Measurements from ENCODE around the gene CD209. TPM values are rescaled to one million over a fixed set of nuclear protein-coding genes. Genes with fewer than 3 reads are reported as not detected.

Gene CD209
- total RNA-seq, 1 experiment from 2014 or later, result not detected

DNA sequence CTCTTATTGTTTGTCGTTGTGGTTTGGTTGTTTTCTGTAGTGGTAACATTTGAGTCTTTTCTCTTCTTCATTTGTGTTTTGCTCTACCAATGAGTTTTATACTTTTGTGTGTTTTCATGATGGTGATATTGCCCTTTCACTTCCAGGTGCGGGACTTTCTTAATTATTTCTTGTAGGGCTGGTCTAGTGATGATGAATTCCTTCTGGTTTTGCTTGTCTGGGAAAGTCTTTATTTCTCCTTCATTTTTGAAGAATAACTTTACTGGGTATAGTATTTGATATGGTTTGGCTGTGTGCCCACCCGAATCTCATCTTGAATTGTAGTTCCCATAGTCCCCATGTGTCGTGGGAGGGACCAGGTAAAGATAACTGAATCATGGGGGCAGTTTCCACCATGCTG lies 8.9 kb upstream of the CD209 start:
- Histone ChIP-seq H3K27ac (ENCODE audit: low read length) (no peak overlapping the region), H3K27me3 (ENCODE audit: control insufficient read depth, insufficient read depth, low read length) (no peaks in the 10 kb centered on the region), H3K4me3 (ENCODE audit: low read depth in 2 of 2, low read length in 2 of 2) (no peak overlapping the region), H3K9me3 (ENCODE audit: control insufficient read depth, insufficient read depth, low read depth, low read length) (no peaks in the 10 kb centered on the region), H3K36me3 (ENCODE audit: control insufficient read depth, insufficient read depth, low read length) (no peaks in the 10 kb centered on the region), H3K4me1 (ENCODE audit: control insufficient read depth, insufficient read depth, low read length) (no peaks in the 10 kb centered on the region)
- ATAC-seq (no peak), DNase-seq (ENCODE audit: low read depth, low spot score) (no peak)
- BruUV-seq (replicated peaks), result no TSS peak
- ChIA-PET POLR2A (no interaction called here), CTCF (no interaction called here)
- no peak for TF ChIP-seq POLR2AphosphoS5 (IDR thresholded peaks at IDR 0.05; ENCODE audit: low read depth, low read length)
- TF ChIP-seq, protein P1, sequence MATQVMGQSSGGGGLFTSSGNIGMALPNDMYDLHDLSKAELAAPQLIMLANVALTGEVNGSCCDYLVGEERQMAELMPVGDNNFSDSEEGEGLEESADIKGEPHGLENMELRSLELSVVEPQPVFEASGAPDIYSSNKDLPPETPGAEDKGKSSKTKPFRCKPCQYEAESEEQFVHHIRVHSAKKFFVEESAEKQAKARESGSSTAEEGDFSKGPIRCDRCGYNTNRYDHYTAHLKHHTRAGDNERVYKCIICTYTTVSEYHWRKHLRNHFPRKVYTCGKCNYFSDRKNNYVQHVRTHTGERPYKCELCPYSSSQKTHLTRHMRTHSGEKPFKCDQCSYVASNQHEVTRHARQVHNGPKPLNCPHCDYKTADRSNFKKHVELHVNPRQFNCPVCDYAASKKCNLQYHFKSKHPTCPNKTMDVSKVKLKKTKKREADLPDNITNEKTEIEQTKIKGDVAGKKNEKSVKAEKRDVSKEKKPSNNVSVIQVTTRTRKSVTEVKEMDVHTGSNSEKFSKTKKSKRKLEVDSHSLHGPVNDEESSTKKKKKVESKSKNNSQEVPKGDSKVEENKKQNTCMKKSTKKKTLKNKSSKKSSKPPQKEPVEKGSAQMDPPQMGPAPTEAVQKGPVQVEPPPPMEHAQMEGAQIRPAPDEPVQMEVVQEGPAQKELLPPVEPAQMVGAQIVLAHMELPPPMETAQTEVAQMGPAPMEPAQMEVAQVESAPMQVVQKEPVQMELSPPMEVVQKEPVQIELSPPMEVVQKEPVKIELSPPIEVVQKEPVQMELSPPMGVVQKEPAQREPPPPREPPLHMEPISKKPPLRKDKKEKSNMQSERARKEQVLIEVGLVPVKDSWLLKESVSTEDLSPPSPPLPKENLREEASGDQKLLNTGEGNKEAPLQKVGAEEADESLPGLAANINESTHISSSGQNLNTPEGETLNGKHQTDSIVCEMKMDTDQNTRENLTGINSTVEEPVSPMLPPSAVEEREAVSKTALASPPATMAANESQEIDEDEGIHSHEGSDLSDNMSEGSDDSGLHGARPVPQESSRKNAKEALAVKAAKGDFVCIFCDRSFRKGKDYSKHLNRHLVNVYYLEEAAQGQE (IDR thresholded peaks at IDR 0.05; ENCODE audit: insufficient read depth in 1 of 2, low read depth in 2 of 2, low read length in 1 of 2), result no peak
- TF ChIP-seq, protein P2, sequence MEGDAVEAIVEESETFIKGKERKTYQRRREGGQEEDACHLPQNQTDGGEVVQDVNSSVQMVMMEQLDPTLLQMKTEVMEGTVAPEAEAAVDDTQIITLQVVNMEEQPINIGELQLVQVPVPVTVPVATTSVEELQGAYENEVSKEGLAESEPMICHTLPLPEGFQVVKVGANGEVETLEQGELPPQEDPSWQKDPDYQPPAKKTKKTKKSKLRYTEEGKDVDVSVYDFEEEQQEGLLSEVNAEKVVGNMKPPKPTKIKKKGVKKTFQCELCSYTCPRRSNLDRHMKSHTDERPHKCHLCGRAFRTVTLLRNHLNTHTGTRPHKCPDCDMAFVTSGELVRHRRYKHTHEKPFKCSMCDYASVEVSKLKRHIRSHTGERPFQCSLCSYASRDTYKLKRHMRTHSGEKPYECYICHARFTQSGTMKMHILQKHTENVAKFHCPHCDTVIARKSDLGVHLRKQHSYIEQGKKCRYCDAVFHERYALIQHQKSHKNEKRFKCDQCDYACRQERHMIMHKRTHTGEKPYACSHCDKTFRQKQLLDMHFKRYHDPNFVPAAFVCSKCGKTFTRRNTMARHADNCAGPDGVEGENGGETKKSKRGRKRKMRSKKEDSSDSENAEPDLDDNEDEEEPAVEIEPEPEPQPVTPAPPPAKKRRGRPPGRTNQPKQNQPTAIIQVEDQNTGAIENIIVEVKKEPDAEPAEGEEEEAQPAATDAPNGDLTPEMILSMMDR (IDR thresholded peaks at IDR 0.05), result no peak
- no peak for TF ChIP-seq TCF7L2 (IDR thresholded peaks at IDR 0.05; ENCODE audit: low read depth, low read length)
- TF ChIP-seq SIN3A (IDR thresholded peaks at IDR 0.05; ENCODE audit: borderline replicate concordance, insufficient read depth, low read depth, low read length), result no peak
- intact Hi-C loops (cut with micrococcal nuclease; ENCODE audit: unreplicated experiment), result no loop called here
- in situ Hi-C loops (cut with HindIII; ENCODE audit: low pct_unique_long_range_greater_than_20kb, low sequenced_read_pairs), result no loop called here

DNA sequence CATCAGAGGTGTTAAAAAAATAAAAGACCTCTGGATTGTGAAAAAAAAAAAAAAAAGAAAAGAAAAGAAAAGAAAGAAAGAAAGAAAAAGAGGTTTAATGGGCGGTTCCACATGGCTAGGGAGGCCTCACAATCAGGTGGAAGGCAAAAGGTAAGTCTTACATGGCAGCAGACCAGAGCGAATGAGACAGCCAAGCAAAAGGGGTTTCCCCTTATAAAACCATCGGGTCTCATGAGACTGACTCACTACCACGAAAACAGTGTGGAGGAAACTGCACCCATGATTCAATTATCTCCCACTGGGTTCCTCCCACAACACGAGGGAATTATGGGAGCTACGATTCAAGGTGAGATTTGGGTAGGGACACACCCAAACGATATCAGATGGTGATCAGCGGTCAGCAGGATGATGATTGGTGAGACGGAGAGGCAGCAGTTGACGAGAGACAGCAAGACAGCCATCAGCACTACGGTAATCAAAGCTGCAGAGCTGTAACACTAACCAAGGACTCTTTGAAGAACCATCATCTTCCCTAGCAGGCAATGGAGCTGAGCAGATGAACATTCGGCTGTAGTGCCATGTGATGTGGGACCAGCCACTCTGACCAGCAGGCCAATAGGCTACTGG lies 3.9 kb upstream of the CD209 start:
- ATAC-seq (no peak), DNase-seq (ENCODE audit: low read depth, low spot score) (no peak)
- TF ChIP-seq POLR2AphosphoS5 (IDR thresholded peaks at IDR 0.05; ENCODE audit: low read depth, low read length), result no peak
- Histone ChIP-seq H3K4me3 (ENCODE audit: low read depth in 2 of 2, low read length in 2 of 2) (no peak overlapping the region), H3K36me3 (ENCODE audit: control insufficient read depth, insufficient read depth, low read length) (no peaks in the 10 kb centered on the region), H3K27ac (ENCODE audit: low read length) (no peak overlapping the region), H3K27me3 (ENCODE audit: control insufficient read depth, insufficient read depth, low read length) (no peaks in the 10 kb centered on the region), H3K9me3 (ENCODE audit: control insufficient read depth, insufficient read depth, low read depth, low read length) (no peaks in the 10 kb centered on the region), H3K4me1 (ENCODE audit: control insufficient read depth, insufficient read depth, low read length) (no peaks in the 10 kb centered on the region)
- CTCF ChIA-PET, result no interaction called here
- POLR2A ChIA-PET, result no interaction called here
- in situ Hi-C loops (cut with HindIII; ENCODE audit: low pct_unique_long_range_greater_than_20kb, low sequenced_read_pairs), result no loop called here
- intact Hi-C loops (cut with micrococcal nuclease; ENCODE audit: unreplicated experiment), result no loop called here
- no TSS peak for BruUV-seq (replicated peaks)

DNA sequence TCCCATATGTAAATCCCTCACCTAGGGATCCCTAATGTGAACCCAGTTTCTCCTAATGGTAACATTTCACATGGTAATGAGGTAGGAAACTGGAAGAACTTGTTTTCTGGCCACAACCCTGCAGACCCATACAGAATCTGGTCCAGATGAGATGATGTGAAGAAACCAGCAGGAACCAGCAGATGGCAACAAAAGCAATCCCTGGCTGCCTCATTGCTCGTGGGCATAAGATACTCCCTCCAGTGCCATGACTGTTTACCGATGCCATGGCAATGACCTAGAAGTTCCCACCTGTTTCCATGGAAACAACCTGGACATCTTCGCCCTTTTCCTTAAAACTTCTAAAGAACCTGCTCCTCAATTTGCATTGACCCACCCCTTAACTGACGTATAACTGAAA lies 1.4 kb upstream of the CD209 start:
- TF ChIP-seq, protein P2 (IDR thresholded peaks at IDR 0.05), result peak; percentile 45
- TF ChIP-seq SIN3A (IDR thresholded peaks at IDR 0.05; ENCODE audit: borderline replicate concordance, insufficient read depth, low read depth, low read length), result no peak
- TF ChIP-seq POLR2AphosphoS5 (IDR thresholded peaks at IDR 0.05; ENCODE audit: low read depth, low read length), result no peak
- no TSS peak for BruUV-seq (replicated peaks)
- DNase-seq (ENCODE audit: low read depth, low spot score) (no peak), ATAC-seq (peak; percentile 73; the same call in 1 of the 2 replicates)
- CTCF ChIA-PET, result no interaction called here
- Histone ChIP-seq H3K36me3 (ENCODE audit: control insufficient read depth, insufficient read depth, low read length) (no peaks in the 10 kb centered on the region), H3K4me3 (ENCODE audit: low read depth in 2 of 2, low read length in 2 of 2) (no peak overlapping the region), H3K9me3 (ENCODE audit: control insufficient read depth, insufficient read depth, low read depth, low read length) (no peaks in the 10 kb centered on the region), H3K27me3 (ENCODE audit: control insufficient read depth, insufficient read depth, low read length) (no peaks in the 10 kb centered on the region), H3K27ac (ENCODE audit: low read length) (no peak overlapping the region), H3K4me1 (ENCODE audit: control insufficient read depth, insufficient read depth, low read length) (no peaks in the 10 kb centered on the region)
- POLR2A ChIA-PET, result no interaction called here
- in situ Hi-C loops (cut with HindIII; ENCODE audit: low pct_unique_long_range_greater_than_20kb, low sequenced_read_pairs), result no loop called here
- intact Hi-C loops (cut with micrococcal nuclease; ENCODE audit: unreplicated experiment), result no loop called here

All from Panc1 (cell line).